Esophagus squamous epithelium (tissue), 5 donors: ENCODE results near the gene ZNFX1. TPM values are rescaled to one million over a fixed set of nuclear protein-coding genes. Genes with fewer than 3 reads are reported as not detected.

Experiments used
- DNase-seq: peaks from one replicate; lab custom pipeline; 2025; lab: John Stamatoyannopoulos, UW
- H3K27ac ChIP-seq, 4 donors: fragments of 200-600 bp; sonication (generic); one replicate each; pipeline ENCODE4 v1.5.1; 2016 to 2019; ENCODE audit warnings: mild to moderate bottlenecking in 1 of 4
- H3K27me3 ChIP-seq, 4 donors: fragments of 200-600 bp; sonication (generic); 1 replicate in 3 of 4; 2 replicates in 1 of 4; pipeline versions ENCODE4 v1.5.1 to v1.6.0; 2017 to 2021; ENCODE audit warnings: antibody characterized with exemption in 1 of 4
- H3K36me3 ChIP-seq, 3 donors: fragments of 200-600 bp; sonication (generic); one replicate each; pipeline ENCODE4 v1.5.1; 2016 to 2019
- H3K4me1 ChIP-seq, 3 donors: fragments of 200-600 bp; sonication (generic); one replicate each; pipeline ENCODE4 v1.5.1; 2017 to 2019
- H3K4me3 ChIP-seq, 4 donors: fragments of 200-600 bp; sonication (generic); 1 replicate in 3 of 4; 2 replicates in 1 of 4; pipeline ENCODE4 v1.5.1; 2016 to 2019; ENCODE audit warnings: mild to moderate bottlenecking in 2 of 4, moderate library complexity in 1 of 4
- H3K9me3 ChIP-seq, 3 donors: fragments of 200-600 bp; sonication (generic); one replicate each; pipeline ENCODE4 v1.5.1; 2016 to 2019
- CTCF ChIP-seq, 6 experiments: fragments of 450-650 bp in 4 of 6; fragments of 200-600 bp in 2 of 6; sonication (generic) in 2 of 6; IDR thresholded peaks; one replicate each; pipeline ENCODE4 v1.5.1; 2016 to 2019; ENCODE audit warnings: antibody characterized with exemption in 6 of 6, mild to moderate bottlenecking in 4 of 6, moderate library complexity in 4 of 6
- POLR2A ChIP-seq, 4 donors: fragments of 450-650 bp; IDR thresholded peaks; one replicate each; pipeline ENCODE4 v1.6.1; 2017; ENCODE audit warnings: antibody characterized with exemption in 4 of 4, mild to moderate bottlenecking in 4 of 4, moderate library complexity in 3 of 4
- WGBS, 2 donors: methylation state at CpG; one replicate each; pipeline ENCODE4 v1.1.5; 2018; 5-methylcytosine and 5-hydroxymethylcytosine counted together
- intact Hi-C: fragments of 100-400 bp; cut with DNase I; formaldehyde crosslinking; loops from one replicate; pipeline ENCODE4 v1.15.0; 2022
- total RNA-seq, 4 donors: library from RNA; depleted of rRNA; stranded (reverse); fragments of >200 nt; gene quantifications; one replicate each; pipeline ENCODE4 v1.1.0, GENCODE V29; 2016
- donor health status: DM: yes; HTN: yes; CAD: no.

ZNFX1 gene
- total RNA-seq, 4 donors from 2014 or later: 12.8 to 25.2 (median 17.9) TPM

DNA sequence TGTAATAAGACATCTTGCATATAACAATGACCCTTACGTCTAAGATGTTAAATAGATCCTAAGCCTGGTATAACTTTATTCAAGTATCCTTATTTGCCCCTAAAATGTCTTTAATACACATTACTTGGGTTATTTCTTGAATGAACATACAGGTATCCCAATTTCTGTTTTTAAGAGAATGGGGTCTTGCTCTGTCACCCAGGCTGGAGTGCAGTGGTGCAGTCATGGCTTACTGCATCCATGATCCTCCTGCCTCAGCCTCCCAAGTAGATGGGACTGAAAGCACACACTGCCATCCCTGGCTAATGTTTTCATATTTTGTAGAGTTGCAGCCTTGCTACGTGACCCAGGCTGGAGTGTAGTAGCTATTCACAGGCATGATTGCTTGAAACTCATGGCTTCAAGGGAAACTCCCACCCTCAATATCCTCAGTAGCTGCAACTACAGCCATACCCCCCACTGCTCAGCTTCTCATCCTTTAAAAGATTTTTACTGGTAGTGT lies 10.4 kb upstream of the ZNFX1 start:
- H3K4me3 ChIP-seq: no peak overlapping the region

DNA sequence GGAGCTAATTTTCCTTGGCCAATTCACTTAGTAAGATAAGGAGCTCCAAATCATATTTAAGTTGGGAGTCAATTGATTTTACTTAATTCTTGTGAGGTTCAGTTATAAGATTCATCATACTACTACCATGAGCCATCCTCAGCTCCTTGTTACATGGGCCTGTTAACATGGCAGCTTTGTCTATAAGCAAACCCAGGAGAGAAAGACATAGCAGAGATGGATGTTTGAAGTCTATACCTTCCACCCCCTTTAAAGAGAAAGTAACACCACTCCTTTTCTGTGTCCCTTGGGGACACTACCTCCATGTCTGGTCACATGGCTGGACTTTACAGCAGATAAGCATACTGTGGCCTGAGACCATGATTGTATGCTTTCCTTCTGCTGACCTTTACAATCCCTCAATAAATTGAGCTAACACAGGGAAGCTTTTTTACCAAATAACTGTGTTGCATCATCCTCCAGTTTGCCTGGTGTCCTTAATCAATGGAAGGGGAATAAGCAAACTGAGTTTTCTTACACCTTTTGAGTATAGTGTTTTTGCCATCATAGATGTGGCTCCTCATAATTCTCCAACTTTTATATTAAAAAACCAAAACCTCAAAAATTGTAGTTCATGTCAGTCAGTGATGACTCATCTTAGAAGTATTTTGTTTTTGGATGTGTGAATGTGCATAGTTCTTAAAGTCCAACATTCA lies 9.8 kb upstream of the ZNFX1 start:
- H3K4me3 ChIP-seq: peak overlapping the region in 1 of 4 donors; percentile 12
- H3K27me3 ChIP-seq: no peaks in the 10 kb centered on the region
- intact Hi-C loops: no loop called here
- H3K36me3 ChIP-seq: peaks cover 60 to 100% (median 78%) of the 10 kb centered on the region in 3 donors
- peaks cover 0 to 50% (median 30%) of the 10 kb centered on the region in 3 donors for H3K9me3 ChIP-seq
- H3K27ac ChIP-seq: peak overlapping the region in 3 of 4 donors; percentile 6 to 53 (median 42)
- peaks cover 0 to 56% (median 26%) of the 10 kb centered on the region in 3 donors for H3K4me1 ChIP-seq
- no peak for DNase-seq
- TF ChIP-seq POLR2A (IDR thresholded peaks at IDR 0.05) (no peak), CTCF (IDR thresholded peaks at IDR 0.05) (no peak)

More for the DNA sequence above, 10.4 kb upstream of the ZNFX1 start:
- Histone ChIP-seq H3K27me3 (no peaks in the 10 kb centered on the region), H3K36me3 (peaks cover 55 to 98% (median 72%) of the 10 kb centered on the region in 3 donors), H3K27ac (peak overlapping the region; percentile 28 to 53 (median 40)), H3K4me1 (peaks cover 0 to 50% (median 21%) of the 10 kb centered on the region in 3 donors), H3K9me3 (peaks cover 0 to 45% (median 30%) of the 10 kb centered on the region in 3 donors)
- no peak for TF ChIP-seq CTCF (IDR thresholded peaks at IDR 0.05)
- TF ChIP-seq POLR2A (IDR thresholded peaks at IDR 0.05): no peak
- no peak for DNase-seq
- intact Hi-C loops: no loop called here
- WGBS, 2 donors: 59 to 63% methylated on average over 2 of the region's 2 CpGs

GRCh38 chr20:49286689-49287551 lies 9.1 kb upstream of the ZNFX1 start:
- peak overlapping the region in 2 of 4 donors; percentile 17 to 26 for H3K27ac ChIP-seq
- H3K4me1 ChIP-seq: peaks cover 0 to 64% (median 34%) of the 10 kb centered on the region in 3 donors
- TF ChIP-seq CTCF (IDR thresholded peaks at IDR 0.05): no peak
- no peak for TF ChIP-seq POLR2A (IDR thresholded peaks at IDR 0.05)
- DNase-seq: no peak
- 85 to 87% methylated on average over 12 to 14 of the region's 16 CpGs for WGBS, 2 donors
- peaks cover 68 to 100% (median 86%) of the 10 kb centered on the region in 3 donors for H3K36me3 ChIP-seq
- H3K27me3 ChIP-seq: no peaks in the 10 kb centered on the region
- peaks cover 0 to 58% (median 31%) of the 10 kb centered on the region in 3 donors for H3K9me3 ChIP-seq
- intact Hi-C loops: no loop called here
- H3K4me3 ChIP-seq: peak overlapping the region in 1 of 4 donors; percentile 12

GRCh38 chr20:49285813-49286494 lies 8.1 kb upstream of the ZNFX1 start:
- Histone ChIP-seq H3K9me3 (peaks cover 0 to 68% (median 39%) of the 10 kb centered on the region in 3 donors), H3K4me3 (peak overlapping the region in 1 of 4 donors; percentile 18), H3K27ac (no peak overlapping the region), H3K27me3 (no peaks in the 10 kb centered on the region), H3K36me3 (peaks cover 78 to 100% (median 91%) of the 10 kb centered on the region in 3 donors), H3K4me1 (peaks cover 0 to 73% (median 38%) of the 10 kb centered on the region in 3 donors)
- intact Hi-C loops: no loop called here
- TF ChIP-seq POLR2A (IDR thresholded peaks at IDR 0.05) (no peak), CTCF (IDR thresholded peaks at IDR 0.05) (no peak)
- DNase-seq: no peak
- WGBS, 2 donors: 79 to 84% methylated on average over 4 of the region's 4 CpGs
